ENCODE results near the gene BASP1. TPM values are rescaled to one million over a fixed set of nuclear protein-coding genes. Genes with fewer than 3 reads are reported as not detected.

Gene BASP1
- total and polyA plus RNA-seq, 2 experiments from 2014 or later = 134 to 183 TPM

DNA sequence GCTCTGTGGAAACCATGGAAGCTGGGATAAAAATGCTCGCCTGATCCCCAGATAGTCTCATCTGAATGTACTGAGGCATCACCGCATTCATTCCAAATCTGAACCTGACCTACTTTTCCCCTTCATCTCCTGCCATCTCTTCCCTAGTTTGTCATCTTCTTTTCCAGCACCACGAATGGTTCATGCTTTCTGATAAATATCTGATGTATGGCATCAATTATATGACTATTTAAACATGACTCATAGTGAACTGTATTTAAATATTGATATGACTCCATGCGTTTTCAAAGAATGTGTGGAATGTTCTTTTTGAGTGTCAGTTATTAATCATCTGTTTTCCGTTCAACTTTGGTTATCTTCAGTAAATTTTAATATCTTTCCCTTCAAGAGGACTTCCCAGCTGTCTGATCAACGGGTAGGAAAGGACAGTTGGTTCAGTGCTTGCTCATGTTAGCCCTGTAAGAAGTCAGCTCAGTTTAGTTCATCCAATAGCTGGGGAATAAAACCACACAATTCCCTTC lies 21.1 kb downstream of the BASP1 start:
- Histone ChIP-seq H3K27me3 (no peaks in the 10 kb centered on the region), H2AFZ (no peak overlapping the region), H3K79me2 (peaks cover 100% of the 10 kb centered on the region), H3K4me1 (ENCODE audit: insufficient read depth) (no peaks in the 10 kb centered on the region), H3K4me2 (no peak overlapping the region), H4K20me1 (ENCODE audit: insufficient read depth, poor library complexity, severe bottlenecking) (peaks cover 89% of the 10 kb centered on the region), H3K9me3 (ENCODE audit: low read depth) (no peaks in the 10 kb centered on the region), H3K36me3 (replicated peaks; ENCODE audit: insufficient read depth, low read depth) (no peaks in the 10 kb centered on the region), H3K27ac (peak overlapping the region; percentile 2), H3K9me2 (replicated peaks; ENCODE audit: insufficient read depth) (no peaks in the 10 kb centered on the region), H3K4me3 (no peak overlapping the region)
- TF ChIP-seq EZH2phosphoT487 (IDR thresholded peaks at IDR 0.05; ENCODE audit: low read depth, severe bottlenecking, unreplicated experiment) (no peak), EZH2 (IDR thresholded peaks at IDR 0.05; ENCODE audit: borderline replicate concordance) (no peak)
- TF ChIP-seq, protein P1, sequence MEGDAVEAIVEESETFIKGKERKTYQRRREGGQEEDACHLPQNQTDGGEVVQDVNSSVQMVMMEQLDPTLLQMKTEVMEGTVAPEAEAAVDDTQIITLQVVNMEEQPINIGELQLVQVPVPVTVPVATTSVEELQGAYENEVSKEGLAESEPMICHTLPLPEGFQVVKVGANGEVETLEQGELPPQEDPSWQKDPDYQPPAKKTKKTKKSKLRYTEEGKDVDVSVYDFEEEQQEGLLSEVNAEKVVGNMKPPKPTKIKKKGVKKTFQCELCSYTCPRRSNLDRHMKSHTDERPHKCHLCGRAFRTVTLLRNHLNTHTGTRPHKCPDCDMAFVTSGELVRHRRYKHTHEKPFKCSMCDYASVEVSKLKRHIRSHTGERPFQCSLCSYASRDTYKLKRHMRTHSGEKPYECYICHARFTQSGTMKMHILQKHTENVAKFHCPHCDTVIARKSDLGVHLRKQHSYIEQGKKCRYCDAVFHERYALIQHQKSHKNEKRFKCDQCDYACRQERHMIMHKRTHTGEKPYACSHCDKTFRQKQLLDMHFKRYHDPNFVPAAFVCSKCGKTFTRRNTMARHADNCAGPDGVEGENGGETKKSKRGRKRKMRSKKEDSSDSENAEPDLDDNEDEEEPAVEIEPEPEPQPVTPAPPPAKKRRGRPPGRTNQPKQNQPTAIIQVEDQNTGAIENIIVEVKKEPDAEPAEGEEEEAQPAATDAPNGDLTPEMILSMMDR (IDR thresholded peaks at IDR 0.05; ENCODE audit: poor library complexity) = no peak
- DNase-seq (ENCODE audit: low spot score) = no peak
- 65% methylated on average over 6 of the region's 6 CpGs for WGBS (ENCODE audit: low lambda C conversion rate, missing lambda C conversion rate)

DNA sequence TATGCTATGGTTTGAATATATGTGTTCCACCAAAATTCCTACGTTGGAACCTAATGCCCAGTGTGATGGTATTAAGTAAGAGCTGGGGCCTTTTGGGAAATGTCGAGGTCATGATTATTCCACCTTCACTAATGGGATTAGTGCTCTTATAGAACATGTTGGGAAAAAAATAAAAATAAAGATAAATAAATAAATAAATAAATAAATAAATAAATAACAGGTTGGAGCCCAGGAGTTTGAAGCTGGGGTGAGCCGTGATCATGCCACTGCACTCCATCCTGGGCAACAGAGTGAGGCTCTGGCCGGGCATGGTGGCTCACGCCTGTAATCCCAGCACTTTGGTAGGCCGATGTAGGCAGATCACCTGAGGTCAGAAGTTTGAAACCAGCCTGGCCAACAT lies 22.5 kb downstream of the BASP1 start:
- 97% methylated on average over 6 of the region's 6 CpGs for WGBS (ENCODE audit: low lambda C conversion rate, missing lambda C conversion rate)
- Histone ChIP-seq H3K79me2 (peaks cover 100% of the 10 kb centered on the region), H3K4me1 (ENCODE audit: insufficient read depth) (no peaks in the 10 kb centered on the region), H4K20me1 (ENCODE audit: insufficient read depth, poor library complexity, severe bottlenecking) (peaks cover 92% of the 10 kb centered on the region), H3K9me3 (ENCODE audit: low read depth) (no peaks in the 10 kb centered on the region), H2AFZ (no peak overlapping the region), H3K36me3 (replicated peaks; ENCODE audit: insufficient read depth, low read depth) (no peaks in the 10 kb centered on the region), H3K4me2 (no peak overlapping the region), H3K4me3 (no peak overlapping the region), H3K27ac (no peak overlapping the region), H3K9me2 (replicated peaks; ENCODE audit: insufficient read depth) (no peaks in the 10 kb centered on the region), H3K27me3 (no peaks in the 10 kb centered on the region)
- TF ChIP-seq EZH2phosphoT487 (IDR thresholded peaks at IDR 0.05; ENCODE audit: low read depth, severe bottlenecking, unreplicated experiment) (no peak), EZH2 (IDR thresholded peaks at IDR 0.05; ENCODE audit: borderline replicate concordance) (no peak)
- TF ChIP-seq, protein P1 (IDR thresholded peaks at IDR 0.05; ENCODE audit: poor library complexity) = no peak
- DNase-seq (ENCODE audit: low spot score) = no peak

DNA sequence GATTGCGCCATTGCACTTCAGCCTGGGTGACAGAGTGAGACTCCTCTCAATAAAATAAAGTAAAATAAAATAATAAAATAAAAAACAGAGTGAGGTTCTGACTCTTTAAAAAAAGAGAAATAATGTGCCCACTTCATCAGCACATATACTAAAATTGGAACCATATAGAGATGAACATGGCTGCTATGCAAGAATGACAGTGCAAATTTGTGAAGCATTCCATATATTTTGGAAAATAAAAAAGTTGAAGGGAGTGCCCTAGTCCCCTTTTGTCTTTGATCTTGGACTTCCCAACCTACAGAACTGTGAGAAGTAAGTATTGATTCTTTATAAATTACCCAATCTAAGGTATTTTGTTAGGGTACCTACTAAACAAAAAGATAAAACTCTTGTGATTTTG lies 23.1 kb downstream of the BASP1 start:
- H3K4me3 ChIP-seq = no peak overlapping the region
- TF ChIP-seq, protein P1 (IDR thresholded peaks at IDR 0.05; ENCODE audit: poor library complexity) = no peak
- TF ChIP-seq EZH2phosphoT487 (IDR thresholded peaks at IDR 0.05; ENCODE audit: low read depth, severe bottlenecking, unreplicated experiment) (no peak), EZH2 (IDR thresholded peaks at IDR 0.05; ENCODE audit: borderline replicate concordance) (no peak)
- no peak for DNase-seq (ENCODE audit: low spot score)
- H3K27ac ChIP-seq = no peak overlapping the region
- H3K79me2 ChIP-seq = peaks cover 100% of the 10 kb centered on the region
- peaks cover 92% of the 10 kb centered on the region for H4K20me1 ChIP-seq (ENCODE audit: insufficient read depth, poor library complexity, severe bottlenecking)
- H3K36me3 ChIP-seq (replicated peaks; ENCODE audit: insufficient read depth, low read depth) = no peaks in the 10 kb centered on the region
- no peaks in the 10 kb centered on the region for H3K27me3 ChIP-seq
- H3K4me1 ChIP-seq (ENCODE audit: insufficient read depth) = no peaks in the 10 kb centered on the region
- WGBS (ENCODE audit: low lambda C conversion rate, missing lambda C conversion rate) = 100% methylated on average over 1 of the region's 1 CpG
- no peaks in the 10 kb centered on the region for H3K9me2 ChIP-seq (replicated peaks; ENCODE audit: insufficient read depth)
- no peak overlapping the region for H3K4me2 ChIP-seq
- H3K9me3 ChIP-seq (ENCODE audit: low read depth) = no peaks in the 10 kb centered on the region
- no peak overlapping the region for H2AFZ ChIP-seq

All from hepatocyte (in vitro differentiated cells).